Nephron progenitor cell (in vitro differentiated cells): ENCODE results near the gene SIX6.

Experiments used
- DNase-seq: peaks from one replicate; pipeline ENCODE4 v3.0.0; 2021
- H3K27ac Mint-ChIP-seq: 2 replicates; pipeline ENCODE4 v1.8.0; 2021; ENCODE audit warnings: mild to moderate bottlenecking, moderate library complexity, mixed read lengths
- H3K27me3 Mint-ChIP-seq: 2 replicates; pipeline ENCODE4 v1.8.0; 2021; ENCODE audit warnings: mild to moderate bottlenecking, low read depth, mixed read lengths; ENCODE audit not compliant: poor library complexity
- H3K36me3 Mint-ChIP-seq: 2 replicates; pipeline ENCODE4 v1.8.0; 2021; ENCODE audit warnings: low read depth, mixed read lengths
- H3K4me1 Mint-ChIP-seq: 2 replicates; pipeline ENCODE4 v1.8.0; 2021; ENCODE audit warnings: mixed read lengths
- H3K4me3 Mint-ChIP-seq: 2 replicates; pipeline ENCODE4 v1.8.0; 2021; ENCODE audit warnings: mild to moderate bottlenecking, moderate library complexity, mixed read lengths
- H3K9me3 Mint-ChIP-seq: 2 replicates; pipeline ENCODE4 v1.8.0; 2021; ENCODE audit warnings: mild to moderate bottlenecking, moderate library complexity, mixed read lengths
- CTCF ChIP-seq: fragments of 200-600 bp; sonication (generic); IDR thresholded peaks from 2 replicates; pipeline ENCODE4 v1.5.0; 2021; ENCODE audit warnings: antibody characterized with exemption

Gene SIX6

GRCh38 chr14:60514741-60515491, 6.0 kb downstream of the SIX6 start:
- Mint-ChIP-seq H3K27ac (no peak overlapping the region), H3K4me1 (peaks cover 23% of the 10 kb centered on the region), H3K27me3 (peaks cover 90% of the 10 kb centered on the region), H3K36me3 (no peaks in the 10 kb centered on the region), H3K9me3 (peaks cover 4% of the 10 kb centered on the region), H3K4me3 (peak overlapping the region; percentile 86)
- DNase-seq: peak; percentile 84
- TF ChIP-seq CTCF: peak; percentile 48

- DNase-seq: peak; percentile 51
- H3K9me3 Mint-ChIP-seq: peaks cover 4% of the 10 kb centered on the region
- H3K27ac Mint-ChIP-seq: no peak overlapping the region
Measured at GRCh38 chr14:60515511-60516289, 6.8 kb downstream of the SIX6 start.

GRCh38 chr14:60532442-60532841, 23.5 kb downstream of the SIX6 start:
- Mint-ChIP-seq H3K36me3 (no peaks in the 10 kb centered on the region), H3K27me3 (peaks cover 6% of the 10 kb centered on the region), H3K4me1 (no peaks in the 10 kb centered on the region), H3K9me3 (peaks cover 8% of the 10 kb centered on the region), H3K27ac (no peak overlapping the region), H3K4me3 (no peak overlapping the region)
- no peak for DNase-seq
- no peak for TF ChIP-seq CTCF

More at GRCh38 chr14:60515511-60516289, 6.8 kb downstream of the SIX6 start:
- H3K27me3 Mint-ChIP-seq: peaks cover 90% of the 10 kb centered on the region
- H3K4me1 Mint-ChIP-seq: peaks cover 22% of the 10 kb centered on the region
- H3K36me3 Mint-ChIP-seq: no peaks in the 10 kb centered on the region
- H3K4me3 Mint-ChIP-seq: peak overlapping the region; percentile 86
- TF ChIP-seq CTCF: no peak

- H3K4me1 Mint-ChIP-seq: no peaks in the 10 kb centered on the region
- no peak for DNase-seq
- H3K27ac Mint-ChIP-seq: no peak overlapping the region
- H3K36me3 Mint-ChIP-seq: no peaks in the 10 kb centered on the region
- no peak for TF ChIP-seq CTCF
- no peak overlapping the region for H3K4me3 Mint-ChIP-seq
- peaks cover 12% of the 10 kb centered on the region for H3K27me3 Mint-ChIP-seq
- peaks cover 36% of the 10 kb centered on the region for H3K9me3 Mint-ChIP-seq
Measured at GRCh38 chr14:60537663-60538062, 28.7 kb downstream of the SIX6 start.

GRCh38 chr14:60544659-60545058, 35.7 kb downstream of the SIX6 start:
- Mint-ChIP-seq H3K27ac (no peak overlapping the region), H3K4me3 (no peak overlapping the region), H3K9me3 (peaks cover 57% of the 10 kb centered on the region), H3K36me3 (peaks cover 10% of the 10 kb centered on the region), H3K4me1 (no peaks in the 10 kb centered on the region), H3K27me3 (peaks cover 12% of the 10 kb centered on the region)
- DNase-seq: no peak
- TF ChIP-seq CTCF: no peak
